Vagina (tissue), 2 donors: ENCODE measurements around the gene CACNA1D. TPM values are rescaled to one million over a fixed set of nuclear protein-coding genes. Genes with fewer than 3 reads are reported as not detected.

ENCODE experiments used
- DNase-seq, 2 donors: peaks; one replicate each; pipeline ENCODE4 v3.0.0-alpha.2; 2017; ENCODE audit errors: extremely low spot score in 2 of 2
- H3K27ac ChIP-seq: fragments of 200-600 bp; sonication (generic); one replicate; pipeline ENCODE4 v1.5.1; 2019
- H3K27me3 ChIP-seq: fragments of 200-600 bp; sonication (generic); one replicate; pipeline ENCODE4 v1.5.1; 2019
- H3K36me3 ChIP-seq, 2 donors: fragments of 200-600 bp; sonication (generic); one replicate each; pipeline ENCODE4 v1.5.1; 2017 to 2019
- H3K4me1 ChIP-seq: fragments of 200-600 bp; sonication (generic); one replicate; pipeline ENCODE4 v1.5.1; 2019
- H3K4me3 ChIP-seq, 2 donors: fragments of 200-600 bp; sonication (generic); 1 replicate in 1 of 2; 2 replicates in 1 of 2; pipeline ENCODE4 v1.5.1; 2016 to 2019
- H3K9me3 ChIP-seq: fragments of 200-600 bp; sonication (generic); one replicate; pipeline ENCODE4 v1.5.1; 2019
- CTCF ChIP-seq, 3 experiments: fragments of 450-650 bp in 2 of 3; fragments of 200-600 bp in 1 of 3; sonication (generic) in 1 of 3; IDR thresholded peaks; one replicate each; pipeline ENCODE4 v1.5.1; 2017 to 2019; ENCODE audit warnings: antibody characterized with exemption in 3 of 3, mild to moderate bottlenecking in 2 of 3, moderate library complexity in 2 of 3
- POLR2A ChIP-seq, 2 donors: fragments of 450-650 bp; IDR thresholded peaks; one replicate each; pipeline ENCODE4 v1.6.1; 2017; ENCODE audit warnings: antibody characterized with exemption in 2 of 2, mild to moderate bottlenecking in 2 of 2, moderate library complexity in 2 of 2
- POLR2AphosphoS5 ChIP-seq, 2 donors: sonication (generic); formaldehyde crosslinking; IDR thresholded peaks; one replicate each; pipeline ENCODE4 v1.9.0; 2017; ENCODE audit warnings: antibody characterized with exemption in 2 of 2, mild to moderate bottlenecking in 2 of 2, low read depth in 1 of 2; ENCODE audit not compliant: insufficient read depth in 1 of 2
- intact Hi-C: fragments of 100-400 bp; cut with DNase I; formaldehyde crosslinking; loops from one replicate; pipeline ENCODE4 v1.15.1; 2023
- small RNA-seq: library from RNA; depleted of rRNA; stranded (forward); fragments of <200 nt; gene quantifications from one replicate; pipeline ENCODE3, GENCODE V24; 2016
- total RNA-seq: library from RNA; depleted of rRNA; stranded (reverse); fragments of >200 nt; gene quantifications from one replicate; pipeline ENCODE4 v1.2.3, GENCODE V29; 2016

The CACNA1D gene
- total RNA-seq, 1 donor from 2014 or later, result 0.74 TPM

GRCh38 chr3:53863145-53863544, 368.7 kb downstream of the CACNA1D start:
- TF ChIP-seq POLR2AphosphoS5 (IDR thresholded peaks at IDR 0.05; ENCODE audit: insufficient read depth in 1 of 2, low read depth in 1 of 2), result no peak
- no peak for TF ChIP-seq POLR2A (IDR thresholded peaks at IDR 0.05)
- TF ChIP-seq CTCF (IDR thresholded peaks at IDR 0.05), result no peak
- H3K36me3 ChIP-seq, result peaks cover 0 to 46% of the 10 kb centered on the region in 2 donors
- H3K4me3 ChIP-seq, result no peak overlapping the region
- no peaks in the 10 kb centered on the region for H3K27me3 ChIP-seq
- intact Hi-C loops, result no loop called here
- H3K27ac ChIP-seq, result no peak overlapping the region
- H3K4me1 ChIP-seq, result no peaks in the 10 kb centered on the region
- no peak for DNase-seq
- H3K9me3 ChIP-seq, result no peaks in the 10 kb centered on the region

Small RNA genes lying within 50 kb of the gene (small RNA-seq; reads per million reads assigned to genes)
- gene AC012467.1, result not detected
- gene RF00154, result 16.2 reads per million, percentile 94 among the genes with 10 or more reads in this experiment

Other genes starting within 250 kb of the CACNA1D start
- 423 TPM for gene TKT, start 238.6 kb upstream of the CACNA1D start, total RNA-seq
- 32.9 TPM for gene DCP1A, start 147.1 kb upstream of the CACNA1D start, total RNA-seq